Measurements from ENCODE around the gene GIMAP7.
"Not testable (repeated sequence)": the region's sequence is repeated elsewhere in the genome, so short reads cannot be mapped to it uniquely, and the experiment has no call there.

GIMAP7 gene

GRCh38 chr7:150481922-150482321 lies 32.8 kb upstream of the GIMAP7 start:
- Mint-ChIP-seq H3K4me3 (no peak overlapping the region), H3K27me3 (ENCODE audit: low read depth) (peaks cover 7% of the 10 kb centered on the region), H3K4me1 (peaks cover 10% of the 10 kb centered on the region), H3K36me3 (ENCODE audit: low read depth) (no peaks in the 10 kb centered on the region), H3K27ac (no peak overlapping the region), H3K9me3 (no peaks in the 10 kb centered on the region)
- no peak for TF ChIP-seq CTCF (IDR thresholded peaks at IDR 0.05; ENCODE audit: unreplicated experiment in 3 of 3)

- peak overlapping the region; percentile 4 to 29 (median 14) for H3K27ac Mint-ChIP-seq
- H3K36me3 Mint-ChIP-seq (ENCODE audit: low read depth); H3K4me3 Mint-ChIP-seq; H3K27me3 Mint-ChIP-seq (ENCODE audit: low read depth); H3K4me1 Mint-ChIP-seq; H3K9me3 Mint-ChIP-seq: not testable (repeated sequence)
These were observed 31.2 kb upstream of the GIMAP7 start for GRCh38 chr7:150483514-150483913.

- H3K27ac Mint-ChIP-seq, result peak overlapping the region in 2 of 3 experiments; percentile 4 to 12
- H3K4me1 Mint-ChIP-seq; H3K27me3 Mint-ChIP-seq (ENCODE audit: low read depth): not testable (repeated sequence)
These were observed 30.6 kb upstream of the GIMAP7 start for GRCh38 chr7:150484071-150484470.

GRCh38 chr7:150487625-150488024 lies 27.0 kb upstream of the GIMAP7 start:
- H3K27ac Mint-ChIP-seq, result no peak overlapping the region
- no peaks in the 10 kb centered on the region for H3K36me3 Mint-ChIP-seq (ENCODE audit: low read depth)
- no peak overlapping the region for H3K4me3 Mint-ChIP-seq
- peaks cover 4% of the 10 kb centered on the region for H3K4me1 Mint-ChIP-seq
- H3K27me3 Mint-ChIP-seq (ENCODE audit: low read depth), result peaks cover 4% of the 10 kb centered on the region
- no peak for TF ChIP-seq CTCF (IDR thresholded peaks at IDR 0.05; ENCODE audit: unreplicated experiment in 3 of 3)
- peaks cover 7% of the 10 kb centered on the region for H3K9me3 Mint-ChIP-seq

More at GRCh38 chr7:150484071-150484470, 30.6 kb upstream of the GIMAP7 start:
- not testable (repeated sequence) for H3K9me3 Mint-ChIP-seq; H3K36me3 Mint-ChIP-seq (ENCODE audit: low read depth); H3K4me3 Mint-ChIP-seq

- Mint-ChIP-seq H3K4me3 (no peak overlapping the region), H3K9me3 (peaks cover 9% of the 10 kb centered on the region), H3K27ac (no peak overlapping the region), H3K4me1 (no peaks in the 10 kb centered on the region), H3K27me3 (ENCODE audit: low read depth) (peaks cover 4% of the 10 kb centered on the region), H3K36me3 (ENCODE audit: low read depth) (no peaks in the 10 kb centered on the region)
- TF ChIP-seq CTCF (IDR thresholded peaks at IDR 0.05; ENCODE audit: unreplicated experiment in 3 of 3), result no peak
These were observed 24.9 kb upstream of the GIMAP7 start for GRCh38 chr7:150489782-150490181.

- H3K9me3 Mint-ChIP-seq, result peaks cover 12% of the 10 kb centered on the region
- H3K27ac Mint-ChIP-seq; H3K27me3 Mint-ChIP-seq (ENCODE audit: low read depth); H3K4me1 Mint-ChIP-seq; H3K4me3 Mint-ChIP-seq; H3K36me3 Mint-ChIP-seq (ENCODE audit: low read depth): not testable (repeated sequence)
These were observed 21.2 kb upstream of the GIMAP7 start for GRCh38 chr7:150493442-150493841.

GRCh38 chr7:150502519-150502918 lies 12.2 kb upstream of the GIMAP7 start:
- Mint-ChIP-seq H3K4me3 (no peak overlapping the region), H3K27ac (no peak overlapping the region), H3K4me1 (no peaks in the 10 kb centered on the region), H3K36me3 (ENCODE audit: low read depth) (no peaks in the 10 kb centered on the region), H3K9me3 (peaks cover 17% of the 10 kb centered on the region), H3K27me3 (ENCODE audit: low read depth) (peaks cover 4% of the 10 kb centered on the region)
- TF ChIP-seq CTCF (IDR thresholded peaks at IDR 0.05; ENCODE audit: unreplicated experiment in 3 of 3), result no peak

GRCh38 chr7:150503155-150503554 lies 11.5 kb upstream of the GIMAP7 start:
- TF ChIP-seq CTCF (IDR thresholded peaks at IDR 0.05; ENCODE audit: unreplicated experiment in 3 of 3), result no peak
- Mint-ChIP-seq H3K4me3 (no peak overlapping the region), H3K27ac (no peak overlapping the region), H3K36me3 (ENCODE audit: low read depth) (no peaks in the 10 kb centered on the region), H3K4me1 (no peaks in the 10 kb centered on the region), H3K27me3 (ENCODE audit: low read depth) (peaks cover 4% of the 10 kb centered on the region), H3K9me3 (peaks cover 17% of the 10 kb centered on the region)
